HG03521 (cell line): ENCODE results near the gene RXRG.

Experiments
- ATAC-seq: cut with Tn5 transposase; IDR thresholded peaks from one replicate; pipeline ENCODE4 v1.9.1; 2021; ENCODE audit warnings: mild to moderate bottlenecking, moderate library complexity; ENCODE audit not compliant: unreplicated experiment

Gene RXRG

GRCh38 chr1:165376041-165376810 lies 68.7 kb downstream of the RXRG start:
- ATAC-seq: no peak

- ATAC-seq: no peak
Measured at GRCh38 chr1:165375623-165376022, 69.3 kb downstream of the RXRG start.

- no peak for ATAC-seq
Measured at GRCh38 chr1:165371588-165372225, 73.2 kb downstream of the RXRG start.

- ATAC-seq: peak; percentile 61
Measured at GRCh38 chr1:165369255-165369848, 75.6 kb downstream of the RXRG start.

GRCh38 chr1:165367375-165367993 lies 77.4 kb downstream of the RXRG start:
- peak; percentile 53 for ATAC-seq

GRCh38 chr1:165365341-165365740 lies 79.6 kb downstream of the RXRG start:
- ATAC-seq: no peak

- ATAC-seq: no peak
Measured at GRCh38 chr1:165364568-165365133, 80.3 kb downstream of the RXRG start.

- no peak for ATAC-seq
Measured at GRCh38 chr1:165356876-165357275, 88.0 kb downstream of the RXRG start.

- no peak for ATAC-seq
Measured at GRCh38 chr1:165355977-165356811, 88.7 kb downstream of the RXRG start, which contains the start of gene LMX1A. Gene LMX1A (minus strand): TSS chr1:165356715. CDS start chr1:165355559, 1,156 bp downstream.

- ATAC-seq: no peak
Measured at GRCh38 chr1:165355139-165355976, 89.6 kb downstream of the RXRG start.

GRCh38 chr1:165354739-165355138 lies 90.2 kb downstream of the RXRG start:
- ATAC-seq: no peak

GRCh38 chr1:165353731-165354671 lies 90.9 kb downstream of the RXRG start:
- no peak for ATAC-seq

GRCh38 chr1:165352442-165353293 lies 92.3 kb downstream of the RXRG start:
- ATAC-seq: no peak

GRCh38 chr1:165351863-165352441 lies 93.0 kb downstream of the RXRG start:
- ATAC-seq: no peak
